Ishikawa (cell line): ENCODE measurements around the gene ACSM6.

Experiments
- CEBPB ChIP-seq: IDR thresholded peaks from 2 replicates; pipeline ENCODE4 v1.6.1; 2012
- CREB1 ChIP-seq: IDR thresholded peaks from 2 replicates; pipeline ENCODE4 v1.6.1; 2012; ENCODE audit warnings: low read depth
- EGR1 ChIP-seq: IDR thresholded peaks from 2 replicates; pipeline ENCODE4 v1.6.1; 2012
- EP300 ChIP-seq: IDR thresholded peaks from 2 replicates; pipeline ENCODE4 v1.6.1; 2012; ENCODE audit warnings: borderline replicate concordance
- FOXM1 ChIP-seq: IDR thresholded peaks from 2 replicates; pipeline ENCODE4 v1.6.1; 2012; ENCODE audit warnings: low read depth, borderline replicate concordance
- MAX ChIP-seq: IDR thresholded peaks from 2 replicates; pipeline ENCODE4 v1.6.1; 2012
- NFIC ChIP-seq: IDR thresholded peaks from 2 replicates; pipeline ENCODE4 v1.6.1; 2012
- RAD21 ChIP-seq: IDR thresholded peaks from 2 replicates; pipeline ENCODE4 v1.6.1; 2012; ENCODE audit warnings: low read depth
- REST ChIP-seq: IDR thresholded peaks from 2 replicates; pipeline ENCODE4 v1.6.1; 2012; ENCODE audit warnings: low read depth, mild to moderate bottlenecking
- TAF1 ChIP-seq: IDR thresholded peaks from 2 replicates; pipeline ENCODE4 v1.6.1; 2012; ENCODE audit warnings: low read depth, mild to moderate bottlenecking
- TCF12 ChIP-seq: IDR thresholded peaks from 2 replicates; pipeline ENCODE4 v1.6.1; 2012; ENCODE audit warnings: low read depth
- TEAD4 ChIP-seq: IDR thresholded peaks from 2 replicates; pipeline ENCODE4 v1.6.1; 2012
- YY1 ChIP-seq: IDR thresholded peaks from 2 replicates; pipeline ENCODE4 v1.6.1; 2012; ENCODE audit warnings: low read depth
- ZBTB7A ChIP-seq: IDR thresholded peaks from 2 replicates; pipeline ENCODE4 v1.6.1; 2012; ENCODE audit warnings: low read depth
- TF ChIP-seq, protein P1 (sequence below): IDR thresholded peaks from 2 replicates; pipeline ENCODE4 v1.6.1; 2012

ACSM6 gene

GRCh38 chr10:95248989-95249388, 55.0 kb downstream of the ACSM6 start:
- no peak for TF ChIP-seq RAD21
- TF ChIP-seq ZBTB7A = no peak
- no peak for TF ChIP-seq EGR1
- TF ChIP-seq, protein P1, sequence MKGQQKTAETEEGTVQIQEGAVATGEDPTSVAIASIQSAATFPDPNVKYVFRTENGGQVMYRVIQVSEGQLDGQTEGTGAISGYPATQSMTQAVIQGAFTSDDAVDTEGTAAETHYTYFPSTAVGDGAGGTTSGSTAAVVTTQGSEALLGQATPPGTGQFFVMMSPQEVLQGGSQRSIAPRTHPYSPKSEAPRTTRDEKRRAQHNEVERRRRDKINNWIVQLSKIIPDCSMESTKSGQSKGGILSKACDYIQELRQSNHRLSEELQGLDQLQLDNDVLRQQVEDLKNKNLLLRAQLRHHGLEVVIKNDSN = no peak
- no peak for TF ChIP-seq CREB1
- TF ChIP-seq NFIC = no peak
- no peak for TF ChIP-seq TCF12
- TF ChIP-seq FOXM1 = no peak
- TF ChIP-seq CEBPB = no peak
- no peak for TF ChIP-seq TAF1
- no peak for TF ChIP-seq YY1
- TF ChIP-seq EP300 = no peak
- no peak for TF ChIP-seq MAX
- no peak for TF ChIP-seq TEAD4
- TF ChIP-seq REST = no peak

DNA sequence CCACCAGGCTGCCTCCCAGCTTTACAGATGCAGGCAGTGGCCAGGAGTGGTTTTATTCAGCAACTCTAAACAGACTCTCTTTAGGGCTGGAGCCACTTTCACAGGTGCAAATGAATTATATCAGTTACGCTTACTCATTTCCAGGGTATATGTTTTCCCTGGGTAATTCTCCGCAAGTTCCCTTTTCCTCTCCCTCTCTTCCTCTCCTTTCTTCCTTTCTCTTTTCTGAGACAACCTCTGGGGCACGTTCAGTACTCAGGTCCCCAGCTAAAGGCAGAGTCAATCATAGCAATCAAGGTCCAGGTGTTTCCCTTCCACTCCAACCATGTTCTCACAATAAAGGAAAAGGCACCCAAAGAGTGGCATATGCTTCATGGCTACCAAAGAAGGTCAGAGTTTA, 55.4 kb downstream of the ACSM6 start:
- TF ChIP-seq TAF1 (no peak), EGR1 (no peak), REST (no peak), CEBPB (no peak), TEAD4 (no peak), RAD21 (no peak), FOXM1 (no peak), NFIC (no peak), EP300 (no peak), MAX (no peak), ZBTB7A (no peak), TCF12 (no peak), YY1 (no peak), CREB1 (no peak)
- TF ChIP-seq, protein P1 = no peak

GRCh38 chr10:95250856-95251255, 56.8 kb downstream of the ACSM6 start:
- TF ChIP-seq TEAD4 (no peak), NFIC (no peak), ZBTB7A (no peak), EP300 (no peak), CEBPB (no peak), RAD21 (no peak), MAX (no peak), TCF12 (no peak), CREB1 (no peak), TAF1 (no peak)

DNA sequence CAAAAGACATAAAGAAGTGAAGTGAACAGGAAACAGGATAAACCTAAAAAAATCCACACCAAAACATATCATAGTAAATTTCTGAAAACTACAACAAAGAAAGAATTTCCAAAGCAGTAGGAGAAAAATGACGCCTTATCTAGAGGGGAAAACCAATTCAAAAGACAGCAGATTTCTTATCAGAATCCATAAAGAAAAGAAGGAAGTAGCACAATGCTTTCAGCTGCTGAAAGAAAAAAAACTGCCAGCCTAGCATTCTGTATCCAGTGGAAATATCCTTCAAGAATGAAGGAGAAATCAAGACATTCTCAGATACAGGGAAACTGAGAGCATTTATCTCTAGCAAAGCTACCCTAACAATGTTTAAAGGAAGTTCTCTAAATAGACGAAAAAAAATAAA, 59.0 kb downstream of the ACSM6 start:
- no peak for TF ChIP-seq TCF12
- TF ChIP-seq, protein P1 = no peak
- no peak for TF ChIP-seq NFIC
- TF ChIP-seq TAF1 = no peak
- TF ChIP-seq FOXM1 = no peak

DNA sequence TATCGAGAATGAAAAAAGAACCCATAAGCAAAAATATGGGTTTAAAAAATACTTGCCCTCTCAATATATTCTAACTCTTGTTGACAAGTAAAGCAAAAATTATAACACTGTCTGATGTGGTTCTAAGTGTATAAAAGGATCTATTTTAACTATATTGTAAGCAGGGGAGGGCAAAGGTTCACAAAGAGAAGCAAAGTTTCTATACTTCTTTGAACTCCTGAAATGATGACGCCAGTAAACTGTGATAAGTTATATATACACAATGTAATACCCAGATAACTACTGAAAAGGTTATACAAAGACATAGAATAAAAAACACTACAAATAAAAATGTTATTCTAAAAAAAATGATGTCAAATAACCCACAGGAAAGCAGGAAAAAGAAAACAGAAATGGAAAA, 59.6 kb downstream of the ACSM6 start:
- TF ChIP-seq TAF1 (no peak), MAX (no peak), EP300 (no peak), REST (no peak), TCF12 (no peak), CREB1 (no peak), EGR1 (no peak), RAD21 (no peak), NFIC (no peak), TEAD4 (no peak), ZBTB7A (no peak), YY1 (no peak), CEBPB (no peak), FOXM1 (no peak)
- TF ChIP-seq, protein P1 = no peak
